Fibroblast of skin of left quadriceps (primary cell): ENCODE data around the gene DLG2.
A peak's percentile ranks its signal among the peaks of the same experiment; 100 is the strongest.

Source experiments
- DNase-seq, 2 experiments: peaks; one replicate each; pipeline ENCODE4 v3.0.0-alpha.2; 2013; ENCODE audit warnings: low read depth in 2 of 2

The DLG2 gene

DNA sequence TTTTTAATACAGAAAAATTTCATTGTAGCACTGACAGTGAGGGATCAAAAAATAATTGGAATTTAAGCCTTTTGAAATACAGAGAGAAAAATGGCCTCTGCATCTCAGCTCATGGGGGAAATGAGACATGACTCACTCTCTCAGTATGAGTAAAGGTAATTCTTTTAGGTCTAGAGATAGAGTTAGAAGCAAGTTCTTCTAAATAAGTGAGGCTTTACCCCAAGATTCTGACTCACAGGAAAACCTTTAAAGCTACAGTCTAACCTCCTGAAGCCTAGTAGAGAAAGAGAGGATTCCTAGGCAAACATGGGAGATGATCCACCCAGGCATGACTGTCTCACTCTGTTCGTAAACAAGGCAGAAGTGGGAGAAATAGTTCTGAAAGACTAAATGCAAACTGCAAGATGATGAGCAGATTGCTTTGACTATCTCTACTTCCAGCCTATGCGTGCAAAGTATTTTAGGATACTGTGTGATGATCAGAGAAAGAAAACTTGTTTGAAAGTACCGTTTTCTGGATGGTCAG, 1337.7 kb downstream of the DLG2 start:
- peak; percentile 36 to 44 for DNase-seq

GRCh38 chr11:84273541-84273940, 1353.6 kb downstream of the DLG2 start:
- DNase-seq, result no peak

DNA sequence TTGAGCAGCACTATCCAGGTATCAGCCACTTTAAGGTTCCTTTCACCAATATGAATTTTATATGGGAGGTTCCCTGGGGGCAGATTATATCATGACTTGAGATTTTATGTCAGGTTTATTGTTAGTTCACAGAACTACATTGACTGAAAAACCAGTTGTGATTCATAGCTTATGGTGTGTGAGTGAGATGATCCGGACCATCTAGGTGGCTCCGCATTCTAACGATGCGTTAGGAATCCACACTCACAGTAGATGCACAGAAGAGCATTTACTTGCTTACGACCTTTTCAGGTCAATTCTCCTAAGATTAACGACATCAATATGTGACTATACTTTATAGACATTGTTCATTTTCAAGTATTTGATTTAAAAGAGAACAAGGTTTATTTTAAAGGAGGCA, 1356.7 kb downstream of the DLG2 start:
- no peak for DNase-seq

DNA sequence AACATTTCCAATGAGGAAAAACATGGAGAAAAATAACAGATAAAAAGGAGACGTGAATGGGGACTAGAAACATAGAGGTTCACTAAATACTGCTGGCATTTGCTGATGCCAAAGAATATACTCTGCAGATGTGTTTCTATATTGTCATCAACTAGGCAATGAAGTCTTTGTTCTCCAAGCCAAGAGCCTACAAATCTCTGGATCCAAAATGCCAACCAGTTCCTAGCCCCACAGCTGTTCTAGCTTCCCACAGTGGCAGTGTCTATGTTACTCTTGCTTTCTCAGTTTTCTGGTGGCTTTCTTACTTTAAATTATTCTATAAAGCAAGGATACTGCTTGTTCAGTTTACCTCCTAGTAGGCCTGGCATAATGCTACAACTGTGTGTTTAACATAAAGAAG, 1363.1 kb downstream of the DLG2 start:
- no peak for DNase-seq

DNA sequence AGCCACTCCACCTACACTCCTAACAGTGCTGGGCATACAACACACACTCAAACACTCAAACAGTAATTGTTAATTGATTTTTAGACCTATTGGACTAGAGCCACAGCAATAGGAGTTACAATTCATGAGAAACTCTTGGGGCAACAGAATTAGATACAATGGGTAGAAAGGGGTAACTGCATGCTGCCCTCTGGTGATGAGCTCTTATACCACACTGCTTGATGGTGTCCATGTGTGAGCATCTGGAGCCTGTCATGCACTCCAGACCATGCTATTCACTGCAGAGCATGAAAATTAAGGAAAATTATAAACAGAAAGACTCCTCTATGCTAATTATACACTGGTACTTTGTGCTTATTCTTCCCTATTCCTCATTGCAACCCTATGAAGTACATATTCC, 1365.4 kb downstream of the DLG2 start:
- DNase-seq, result no peak

GRCh38 chr11:84260862-84261261, 1366.3 kb downstream of the DLG2 start:
- peak in 1 of 2 experiments; percentile 7 for DNase-seq

GRCh38 chr11:84256618-84257017, 1370.5 kb downstream of the DLG2 start:
- no peak for DNase-seq

- DNase-seq, result no peak
Measured at GRCh38 chr11:84255483-84255882, 1371.7 kb downstream of the DLG2 start.

GRCh38 chr11:84250834-84251613, 1376.1 kb downstream of the DLG2 start:
- DNase-seq, result no peak

DNA sequence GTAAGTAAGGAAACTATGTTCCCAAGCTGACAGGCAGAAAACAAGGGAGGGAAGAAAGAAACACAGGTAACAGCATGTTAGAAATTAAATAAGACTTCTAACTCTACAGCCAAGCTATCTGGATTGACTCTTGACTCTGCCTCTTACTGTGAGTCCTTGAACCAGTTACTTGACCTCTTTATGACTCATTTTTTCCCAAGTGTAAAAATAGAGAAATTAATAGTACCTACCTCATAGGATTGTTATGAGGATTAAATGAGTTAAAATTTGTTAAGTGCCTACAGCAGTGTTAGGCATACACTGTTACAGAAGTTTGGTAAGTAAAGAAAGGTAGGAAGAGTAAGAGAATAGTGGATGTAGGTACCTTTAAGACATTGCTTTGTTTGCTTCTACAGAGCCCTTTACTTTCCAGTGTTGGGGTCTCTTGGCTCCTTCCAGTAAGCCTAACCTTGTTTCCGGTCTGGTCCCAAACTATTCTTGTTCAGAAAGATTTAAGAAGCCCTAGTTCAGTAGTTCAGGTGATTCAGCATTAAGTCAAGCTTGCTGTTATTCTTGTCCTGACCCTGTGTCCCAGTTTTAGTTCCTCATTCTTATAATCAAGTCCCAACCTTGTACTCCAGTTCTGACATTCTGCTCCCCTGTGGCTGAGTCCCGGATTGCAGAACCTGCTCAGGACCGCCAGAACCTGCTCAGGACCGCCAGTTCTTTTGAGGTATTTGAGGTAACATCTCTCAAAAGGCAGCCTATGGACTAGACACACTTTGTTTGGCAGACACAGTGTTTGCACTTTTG, 1377.6 kb downstream of the DLG2 start:
- no peak for DNase-seq

DNA sequence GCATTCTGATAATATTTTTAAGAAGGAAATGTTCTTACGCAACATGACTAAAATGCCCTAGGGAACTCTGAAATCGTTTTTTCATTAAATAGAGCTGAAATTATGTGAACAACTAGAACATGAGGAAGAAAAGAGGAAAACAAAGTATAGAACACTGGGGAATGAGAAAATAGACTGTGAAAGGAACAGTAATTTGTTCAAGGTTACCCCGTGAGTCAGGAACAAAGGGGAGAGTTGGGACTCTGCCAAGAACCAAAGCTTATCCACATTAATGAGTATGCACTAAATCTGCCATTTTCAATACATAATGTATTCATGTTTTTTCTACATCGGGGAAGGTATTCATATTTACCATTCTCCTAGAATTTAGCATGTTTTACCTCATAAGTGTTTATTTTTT, 1379.2 kb downstream of the DLG2 start:
- DNase-seq, result peak in 1 of 2 experiments; percentile 3

GRCh38 chr11:84247129-84247528, 1380.0 kb downstream of the DLG2 start:
- no peak for DNase-seq

DNA sequence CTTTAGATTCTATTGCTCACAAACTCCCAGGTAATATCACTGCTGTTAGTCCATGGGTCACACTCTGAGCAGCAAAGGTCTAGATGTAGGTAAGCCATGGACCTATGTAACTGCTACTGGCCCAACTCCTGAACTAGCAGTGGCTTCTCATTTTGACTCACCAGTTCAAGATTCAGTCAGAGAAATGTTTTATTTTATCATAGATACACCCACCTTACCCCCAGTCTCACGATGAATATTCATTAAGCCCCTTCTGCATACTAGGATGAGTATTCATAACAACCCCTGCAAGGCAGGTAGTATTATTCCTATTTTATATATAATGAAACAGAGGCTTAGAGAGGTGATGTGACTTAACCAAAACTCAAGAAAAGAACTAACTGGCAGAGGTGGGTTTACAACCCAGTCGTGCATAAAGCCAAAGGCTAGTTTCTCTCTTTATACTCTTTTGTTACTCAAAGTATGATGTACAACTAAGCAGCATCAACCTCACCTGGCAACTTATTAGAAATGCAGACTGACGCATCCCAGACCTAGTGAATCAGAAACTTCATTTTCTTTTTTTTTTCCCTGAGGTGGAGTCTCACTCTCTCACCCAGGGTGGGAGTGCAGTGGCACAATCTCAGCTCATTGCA, 1383.4 kb downstream of the DLG2 start:
- DNase-seq, result no peak

GRCh38 chr11:84241343-84242131, 1385.6 kb downstream of the DLG2 start:
- DNase-seq, result no peak

- DNase-seq, result no peak
Measured at GRCh38 chr11:84240847-84241246, 1386.3 kb downstream of the DLG2 start.

- no peak for DNase-seq
Measured at GRCh38 chr11:84236436-84236835, 1390.7 kb downstream of the DLG2 start.

DNA sequence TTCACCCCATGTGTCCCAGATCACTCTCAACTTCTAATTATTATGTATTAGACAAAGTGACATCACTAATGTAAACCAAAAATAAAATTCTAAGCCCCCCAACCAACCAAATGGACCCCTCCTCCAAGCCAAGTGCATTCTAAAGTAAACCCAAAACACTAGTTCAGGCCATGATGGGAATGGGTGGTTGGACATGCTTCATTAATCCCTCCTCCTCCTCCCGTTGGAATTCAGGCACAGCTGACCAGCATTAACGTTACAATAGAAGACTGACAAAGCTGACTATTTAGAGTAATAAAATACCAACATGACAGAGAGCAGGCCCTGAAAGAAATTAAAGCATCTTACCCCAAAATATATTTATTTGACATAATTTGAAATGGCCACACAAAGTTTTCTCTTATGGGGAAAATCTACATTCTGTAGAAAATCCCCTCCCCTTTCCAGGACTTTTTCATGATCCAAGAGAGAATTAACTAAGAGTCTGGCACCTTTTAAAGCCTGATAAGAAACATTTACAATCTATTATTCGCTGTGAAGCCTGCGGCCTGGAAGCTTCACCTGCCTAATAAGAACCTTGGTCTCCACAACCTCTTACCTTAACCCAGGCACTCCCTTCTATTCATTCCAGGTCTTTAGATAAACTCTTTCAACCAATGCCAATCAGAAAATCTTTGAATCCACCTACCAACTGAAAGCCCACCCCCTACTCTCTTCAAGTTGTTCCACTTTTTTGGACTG, 1392.5 kb downstream of the DLG2 start:
- no peak for DNase-seq

GRCh38 chr11:84234011-84234410, 1393.1 kb downstream of the DLG2 start:
- DNase-seq, result no peak

- DNase-seq, result no peak
Measured at GRCh38 chr11:84232511-84232910, 1394.6 kb downstream of the DLG2 start.

- DNase-seq, result no peak
Measured at GRCh38 chr11:84230402-84230801, 1396.7 kb downstream of the DLG2 start.
